B cell (primary cell): ENCODE results near the gene MLANA. TPM values are rescaled to one million over a fixed set of nuclear protein-coding genes. Genes with fewer than 3 reads are reported as not detected.

Experiments used
- ATAC-seq: fragments of 200-7000 bp; cut with Tn5 transposase; one replicate; pipeline ENCODE4 v1.10.0; 2021; ENCODE audit warnings: low read depth, mild to moderate bottlenecking, moderate number of reproducible peaks, moderate library complexity
- CTCF ChIA-PET: fragments of 350-600 bp; sonication (Branson Sonifier 250); formaldehyde crosslinking; loops from one replicate; lab custom pipeline; 2021; ENCODE audit warnings: antibody characterized with exemption, inconsistent platforms; lab: Charles Lee
- POLR2A ChIA-PET: fragments of 350-600 bp; sonication (Branson Sonifier 250); formaldehyde crosslinking; loops from one replicate; lab custom pipeline; 2021; ENCODE audit warnings: antibody characterized with exemption; lab: Charles Lee
- DNase-seq: peaks from one replicate; pipeline ENCODE4 v3.0.0; 2013
- H2AFZ ChIP-seq: 2 replicates; pipeline ENCODE4 v1.6.1; 2012; ENCODE audit warnings: mild to moderate bottlenecking, low read depth, low read length; ENCODE audit not compliant: insufficient read depth, poor library complexity, severe bottlenecking
- H3K27ac ChIP-seq, 2 donors: 1 replicate in 1 of 2; 2 replicates in 1 of 2; pipeline ENCODE4 v1.5.1; 2012 to 2013; ENCODE audit warnings: low read length in 2 of 2, mild to moderate bottlenecking in 2 of 2, moderate library complexity in 1 of 2
- H3K27me3 ChIP-seq, 4 experiments: fragments of 200-600 bp in 1 of 4; sonication (generic) in 1 of 4; replicated peaks in 1 of 4; 1 replicate in 2 of 4; 2 replicates in 2 of 4; pipeline versions ENCODE4 v1.6.1 to v1.7.0; 2013 to 2016; ENCODE audit warnings: low read length in 3 of 4, mild to moderate bottlenecking in 2 of 4, mixed read lengths in 1 of 4, moderate library complexity in 1 of 4; ENCODE audit not compliant: insufficient read depth in 4 of 4, control insufficient read depth in 3 of 4; ENCODE audit errors: control extremely low read depth in 1 of 4
- H3K36me3 ChIP-seq, 2 experiments: replicated peaks in 1 of 2; 1 replicate in 1 of 2; 2 replicates in 1 of 2; pipeline versions ENCODE4 v1.6.1 to v1.7.1; 2013; ENCODE audit warnings: low read length in 1 of 2; ENCODE audit not compliant: insufficient read depth in 2 of 2, control insufficient read depth in 1 of 2; ENCODE audit errors: control extremely low read depth in 1 of 2, extremely low read depth in 1 of 2
- H3K4me1 ChIP-seq, 2 donors: fragments of 200-600 bp in 1 of 2; sonication (generic) in 1 of 2; 1 replicate in 1 of 2; 2 replicates in 1 of 2; pipeline versions ENCODE4 v1.5.1 to v1.6.1; 2013 to 2017; ENCODE audit warnings: low read length in 2 of 2; ENCODE audit not compliant: control insufficient read depth in 2 of 2, insufficient read depth in 2 of 2
- H3K4me2 ChIP-seq: replicated peaks from 2 replicates; pipeline ENCODE3; 2012; ENCODE audit warnings: mild to moderate bottlenecking, low read depth, low read length; ENCODE audit not compliant: poor library complexity, severe bottlenecking
- H3K4me3 ChIP-seq, 5 experiments: fragments of 200-600 bp in 1 of 5; sonication (generic) in 1 of 5; 1 replicate in 3 of 5; 2 replicates in 2 of 5; pipeline versions ENCODE4 v1.5.1 to v1.7.0; 2011 to 2016; ENCODE audit warnings: low read length in 4 of 5, mild to moderate bottlenecking in 4 of 5, low read depth in 2 of 5, control low read depth in 1 of 5, moderate library complexity in 1 of 5; ENCODE audit not compliant: insufficient read depth in 1 of 5; ENCODE audit errors: control extremely low read depth in 1 of 5, extremely low read depth in 1 of 5
- H3K79me2 ChIP-seq: fragments of 200-600 bp; sonication (generic); one replicate; pipeline ENCODE4 v1.6.0; 2016; ENCODE audit warnings: low read length; ENCODE audit not compliant: control insufficient read depth, insufficient read depth
- H3K9ac ChIP-seq: fragments of 200-600 bp; sonication (generic); 2 replicates; pipeline ENCODE4 v1.6.1; 2017; ENCODE audit warnings: mild to moderate bottlenecking, low read length, moderate library complexity
- H3K9me3 ChIP-seq, 3 donors: one replicate each; pipeline versions ENCODE4 v1.6.1 to v1.7.1; 2013; ENCODE audit warnings: low read length in 2 of 3; ENCODE audit not compliant: control insufficient read depth in 2 of 3, insufficient read depth in 1 of 3; ENCODE audit errors: control extremely low read depth in 1 of 3
- H4K20me1 ChIP-seq: 2 replicates; pipeline ENCODE4 v1.6.0; 2012; ENCODE audit warnings: mild to moderate bottlenecking, low read length; ENCODE audit not compliant: insufficient read depth, control insufficient read depth, poor library complexity, severe bottlenecking
- H3K27ac Mint-ChIP-seq: one replicate; pipeline ENCODE4 v1.8.0; 2021; ENCODE audit warnings: mixed read lengths
- H3K27me3 Mint-ChIP-seq: one replicate; pipeline ENCODE4 v1.8.0; 2021; ENCODE audit warnings: mixed read lengths
- H3K4me1 Mint-ChIP-seq: one replicate; pipeline ENCODE4 v1.8.0; 2021; ENCODE audit warnings: mixed read lengths
- H3K4me3 Mint-ChIP-seq: one replicate; pipeline ENCODE4 v1.8.0; 2021; ENCODE audit warnings: mixed read lengths
- H3K9me3 Mint-ChIP-seq: one replicate; pipeline ENCODE4 v1.8.0; 2022; ENCODE audit warnings: mixed read lengths; ENCODE audit not compliant: insufficient read depth
- EZH2 ChIP-seq: IDR thresholded peaks from 2 replicates; pipeline ENCODE4 v1.6.1; 2012; ENCODE audit warnings: borderline replicate concordance, low read depth, mild to moderate bottlenecking, moderate library complexity, low read length; ENCODE audit not compliant: insufficient read depth, poor library complexity, severe bottlenecking
- WGBS: methylation state at CpG from one replicate; pipeline ENCODE4 v1.1.5; 2013; ENCODE audit warnings: missing lambda C conversion rate; ENCODE audit not compliant: insufficient coverage; 5-methylcytosine and 5-hydroxymethylcytosine counted together
- intact Hi-C: fragments of 100-400 bp; cut with micrococcal nuclease; formaldehyde crosslinking; loops from one replicate; pipeline ENCODE4 v1.10.0; 2022
- polyA plus RNA-seq: library from polyadenylated mRNA; depleted of rRNA; stranded (reverse); fragments of >200 nt; gene quantifications from 2 replicates; pipeline ENCODE4 v1.2.3, GENCODE V29; 2012
- total RNA-seq, 2 donors: library from RNA; stranded (reverse); fragments of 120-200 nt in 1 of 2; gene quantifications; 1 replicate in 1 of 2; 2 replicates in 1 of 2; pipeline versions ENCODE4 v1.2.3 to v1.2.4, GENCODE V29; 2013 to 2022
- TF ChIP-seq, protein P1 (sequence below): fragments of 200-600 bp; IDR thresholded peaks from one replicate; pipeline ENCODE4 v1.8.0; 2022; ENCODE audit warnings: antibody characterized with exemption, mild to moderate bottlenecking

Gene MLANA
- total and polyA plus RNA-seq, 2 donors (not counting 1 experiment from before 2014, with no cell fraction given): not detected

DNA sequence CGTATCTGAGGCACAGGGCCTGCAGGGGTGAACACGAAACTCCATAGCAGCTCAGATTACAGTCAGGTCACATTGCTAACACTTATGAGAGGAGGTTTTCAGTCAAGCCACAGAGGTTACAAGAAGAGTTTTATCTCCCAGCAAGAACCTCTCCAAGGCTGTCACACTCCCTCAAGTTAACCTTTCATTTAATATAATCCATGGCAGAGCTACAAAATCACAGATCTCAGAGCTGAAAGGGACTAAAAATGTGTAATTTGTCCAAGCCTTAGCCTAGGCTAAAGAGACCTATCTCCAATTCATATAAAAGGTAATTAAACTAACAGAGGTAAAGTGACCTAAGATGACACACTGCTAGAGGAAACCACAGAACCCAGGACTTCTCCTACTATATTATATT lies 57.2 kb downstream of the MLANA start:
- ChIA-PET CTCF (no interaction called here), POLR2A (no interaction called here)
- Histone ChIP-seq H3K79me2 (no peaks in the 10 kb centered on the region), H3K4me2 (no peak overlapping the region), H3K36me3 (peaks cover 0 to 4% of the 10 kb centered on the region in 2 experiments), H3K27ac (no peak overlapping the region), H4K20me1 (no peaks in the 10 kb centered on the region), H3K4me3 (no peak overlapping the region), H3K9ac (no peak overlapping the region), H3K4me1 (peaks cover 0 to 7% of the 10 kb centered on the region in 2 donors), H3K9me3 (no peaks in the 10 kb centered on the region), H3K27me3 (no peaks in the 10 kb centered on the region), H2AFZ (no peak overlapping the region)
- WGBS: no CpG with 5 or more reads among the region's 2 CpGs
- H3K9me3 Mint-ChIP-seq: no peaks in the 10 kb centered on the region
- ATAC-seq (no peak), DNase-seq (no peak)
- TF ChIP-seq EZH2: no peak
- TF ChIP-seq, protein P1, sequence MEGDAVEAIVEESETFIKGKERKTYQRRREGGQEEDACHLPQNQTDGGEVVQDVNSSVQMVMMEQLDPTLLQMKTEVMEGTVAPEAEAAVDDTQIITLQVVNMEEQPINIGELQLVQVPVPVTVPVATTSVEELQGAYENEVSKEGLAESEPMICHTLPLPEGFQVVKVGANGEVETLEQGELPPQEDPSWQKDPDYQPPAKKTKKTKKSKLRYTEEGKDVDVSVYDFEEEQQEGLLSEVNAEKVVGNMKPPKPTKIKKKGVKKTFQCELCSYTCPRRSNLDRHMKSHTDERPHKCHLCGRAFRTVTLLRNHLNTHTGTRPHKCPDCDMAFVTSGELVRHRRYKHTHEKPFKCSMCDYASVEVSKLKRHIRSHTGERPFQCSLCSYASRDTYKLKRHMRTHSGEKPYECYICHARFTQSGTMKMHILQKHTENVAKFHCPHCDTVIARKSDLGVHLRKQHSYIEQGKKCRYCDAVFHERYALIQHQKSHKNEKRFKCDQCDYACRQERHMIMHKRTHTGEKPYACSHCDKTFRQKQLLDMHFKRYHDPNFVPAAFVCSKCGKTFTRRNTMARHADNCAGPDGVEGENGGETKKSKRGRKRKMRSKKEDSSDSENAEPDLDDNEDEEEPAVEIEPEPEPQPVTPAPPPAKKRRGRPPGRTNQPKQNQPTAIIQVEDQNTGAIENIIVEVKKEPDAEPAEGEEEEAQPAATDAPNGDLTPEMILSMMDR: no peak
- no peak overlapping the region for H3K4me3 Mint-ChIP-seq
- peaks cover 11% of the 10 kb centered on the region for H3K4me1 Mint-ChIP-seq
- intact Hi-C loops: no loop called here
- no peaks in the 10 kb centered on the region for H3K27me3 Mint-ChIP-seq
- H3K27ac Mint-ChIP-seq: no peak overlapping the region

GRCh38 chr9:5949103-5949699 lies 58.5 kb downstream of the MLANA start:
- H3K27ac ChIP-seq: no peak overlapping the region
- ATAC-seq: no peak
- WGBS: 0% methylated on average over 1 of the region's 5 CpGs
- no peaks in the 10 kb centered on the region for H3K79me2 ChIP-seq
- Mint-ChIP-seq H3K4me1 (peaks cover 11% of the 10 kb centered on the region), H3K9me3 (no peaks in the 10 kb centered on the region), H3K27me3 (no peaks in the 10 kb centered on the region), H3K27ac (no peak overlapping the region), H3K4me3 (no peak overlapping the region)
- peaks cover 0 to 4% of the 10 kb centered on the region in 2 experiments for H3K36me3 ChIP-seq
- no peak overlapping the region for H3K4me3 ChIP-seq
- no peak overlapping the region for H2AFZ ChIP-seq
- H3K9me3 ChIP-seq: no peaks in the 10 kb centered on the region
- peak overlapping the region; percentile 51 for H3K4me2 ChIP-seq
- peak; percentile 9 for DNase-seq
- H3K9ac ChIP-seq: peak overlapping the region; percentile 25
- POLR2A ChIA-PET: no interaction called here
- CTCF ChIA-PET: interaction anchor here (1.0 kb wide), 1 partner anchor 25 kb away, joined by 4 read pairs; no protein-coding TSS in a partner anchor
- H3K4me1 ChIP-seq: peaks cover 0 to 7% of the 10 kb centered on the region in 2 donors
- intact Hi-C loops: no loop called here
- TF ChIP-seq EZH2: no peak
- TF ChIP-seq, protein P1: no peak
- H3K27me3 ChIP-seq: no peaks in the 10 kb centered on the region
- no peaks in the 10 kb centered on the region for H4K20me1 ChIP-seq
